Measurements from ENCODE around the gene FARS2.

DNA sequence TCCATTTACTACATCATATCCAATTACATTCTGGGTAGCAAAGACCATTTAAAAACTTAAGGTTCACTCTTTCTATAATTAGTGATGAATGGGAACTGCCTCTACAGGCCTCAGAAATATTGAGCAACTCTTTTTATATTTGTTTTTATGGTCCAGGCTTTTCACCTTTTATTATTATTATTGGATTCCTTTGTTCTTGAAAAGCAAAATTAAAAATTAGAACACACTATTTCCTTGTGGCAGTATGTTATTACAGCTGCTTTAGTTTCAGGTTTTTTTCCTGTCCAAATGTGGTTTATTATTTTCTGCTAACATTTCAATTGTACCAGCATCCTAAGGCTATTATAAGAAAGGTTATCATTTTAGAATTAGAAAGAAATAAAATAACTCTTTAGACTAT is 150.1 kb downstream of the FARS2 start:
- TF ChIP-seq FOSB (CRISPR knock-in tag; IDR thresholded peaks at IDR 0.05), result no peak
- TF ChIP-seq, protein P1, sequence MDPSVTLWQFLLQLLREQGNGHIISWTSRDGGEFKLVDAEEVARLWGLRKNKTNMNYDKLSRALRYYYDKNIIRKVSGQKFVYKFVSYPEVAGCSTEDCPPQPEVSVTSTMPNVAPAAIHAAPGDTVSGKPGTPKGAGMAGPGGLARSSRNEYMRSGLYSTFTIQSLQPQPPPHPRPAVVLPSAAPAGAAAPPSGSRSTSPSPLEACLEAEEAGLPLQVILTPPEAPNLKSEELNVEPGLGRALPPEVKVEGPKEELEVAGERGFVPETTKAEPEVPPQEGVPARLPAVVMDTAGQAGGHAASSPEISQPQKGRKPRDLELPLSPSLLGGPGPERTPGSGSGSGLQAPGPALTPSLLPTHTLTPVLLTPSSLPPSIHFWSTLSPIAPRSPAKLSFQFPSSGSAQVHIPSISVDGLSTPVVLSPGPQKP (IDR thresholded peaks at IDR 0.05; ENCODE audit: low read depth, low read length), result no peak
- TF ChIP-seq EP300 (IDR thresholded peaks at IDR 0.05), result no peak
- no peak for TF ChIP-seq JUNB (IDR thresholded peaks at IDR 0.05)
- TF ChIP-seq, protein P2, sequence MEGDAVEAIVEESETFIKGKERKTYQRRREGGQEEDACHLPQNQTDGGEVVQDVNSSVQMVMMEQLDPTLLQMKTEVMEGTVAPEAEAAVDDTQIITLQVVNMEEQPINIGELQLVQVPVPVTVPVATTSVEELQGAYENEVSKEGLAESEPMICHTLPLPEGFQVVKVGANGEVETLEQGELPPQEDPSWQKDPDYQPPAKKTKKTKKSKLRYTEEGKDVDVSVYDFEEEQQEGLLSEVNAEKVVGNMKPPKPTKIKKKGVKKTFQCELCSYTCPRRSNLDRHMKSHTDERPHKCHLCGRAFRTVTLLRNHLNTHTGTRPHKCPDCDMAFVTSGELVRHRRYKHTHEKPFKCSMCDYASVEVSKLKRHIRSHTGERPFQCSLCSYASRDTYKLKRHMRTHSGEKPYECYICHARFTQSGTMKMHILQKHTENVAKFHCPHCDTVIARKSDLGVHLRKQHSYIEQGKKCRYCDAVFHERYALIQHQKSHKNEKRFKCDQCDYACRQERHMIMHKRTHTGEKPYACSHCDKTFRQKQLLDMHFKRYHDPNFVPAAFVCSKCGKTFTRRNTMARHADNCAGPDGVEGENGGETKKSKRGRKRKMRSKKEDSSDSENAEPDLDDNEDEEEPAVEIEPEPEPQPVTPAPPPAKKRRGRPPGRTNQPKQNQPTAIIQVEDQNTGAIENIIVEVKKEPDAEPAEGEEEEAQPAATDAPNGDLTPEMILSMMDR (IDR thresholded peaks at IDR 0.05), result no peak
- no peak for TF ChIP-seq POLR2A (IDR thresholded peaks at IDR 0.05; ENCODE audit: low read length)
- TF ChIP-seq SREBF2 (IDR thresholded peaks at IDR 0.05), result no peak
- no peak for TF ChIP-seq POLR2AphosphoS2 (conservative IDR thresholded peaks at IDR 0.05; ENCODE audit: low read length)
- TF ChIP-seq ZNF302 (CRISPR knock-in tag; IDR thresholded peaks at IDR 0.05), result no peak
- TF ChIP-seq MAZ (IDR thresholded peaks at IDR 0.05; ENCODE audit: borderline replicate concordance, low read depth, low read length), result no peak
- TF ChIP-seq, protein P3, sequence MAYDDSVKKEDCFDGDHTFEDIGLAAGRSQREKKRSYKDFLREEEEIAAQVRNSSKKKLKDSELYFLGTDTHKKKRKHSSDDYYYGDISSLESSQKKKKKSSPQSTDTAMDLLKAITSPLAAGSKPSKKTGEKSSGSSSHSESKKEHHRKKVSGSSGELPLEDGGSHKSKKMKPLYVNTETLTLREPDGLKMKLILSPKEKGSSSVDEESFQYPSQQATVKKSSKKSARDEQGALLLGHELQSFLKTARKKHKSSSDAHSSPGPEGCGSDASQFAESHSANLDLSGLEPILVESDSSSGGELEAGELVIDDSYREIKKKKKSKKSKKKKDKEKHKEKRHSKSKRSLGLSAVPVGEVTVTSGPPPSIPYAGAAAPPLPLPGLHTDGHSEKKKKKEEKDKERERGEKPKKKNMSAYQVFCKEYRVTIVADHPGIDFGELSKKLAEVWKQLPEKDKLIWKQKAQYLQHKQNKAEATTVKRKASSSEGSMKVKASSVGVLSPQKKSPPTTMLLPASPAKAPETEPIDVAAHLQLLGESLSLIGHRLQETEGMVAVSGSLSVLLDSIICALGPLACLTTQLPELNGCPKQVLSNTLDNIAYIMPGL (CRISPR knock-in tag; IDR thresholded peaks at IDR 0.05; ENCODE audit: borderline replicate concordance), result no peak
- TF ChIP-seq NFE2L2 (conservative IDR thresholded peaks at IDR 0.05; ENCODE audit: low read length), result no peak
- TF ChIP-seq TP53 (CRISPR knock-in tag; IDR thresholded peaks at IDR 0.05), result no peak
- TF ChIP-seq, protein P4, sequence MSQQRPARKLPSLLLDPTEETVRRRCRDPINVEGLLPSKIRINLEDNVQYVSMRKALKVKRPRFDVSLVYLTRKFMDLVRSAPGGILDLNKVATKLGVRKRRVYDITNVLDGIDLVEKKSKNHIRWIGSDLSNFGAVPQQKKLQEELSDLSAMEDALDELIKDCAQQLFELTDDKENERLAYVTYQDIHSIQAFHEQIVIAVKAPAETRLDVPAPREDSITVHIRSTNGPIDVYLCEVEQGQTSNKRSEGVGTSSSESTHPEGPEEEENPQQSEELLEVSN (IDR thresholded peaks at IDR 0.05; ENCODE audit: borderline replicate concordance, low read depth), result no peak

Data from A549 (cell line).